HG03159 (cell line): ENCODE data around the gene TEX13B.

Source experiments
- ATAC-seq: cut with Tn5 transposase; IDR thresholded peaks from one replicate; pipeline ENCODE4 v1.9.1; 2021; ENCODE audit warnings: mild to moderate bottlenecking, moderate library complexity; ENCODE audit not compliant: unreplicated experiment

The TEX13B gene

GRCh38 chrX:107940095-107940494 lies 42.1 kb downstream of the TEX13B start:
- ATAC-seq = no peak

GRCh38 chrX:107936434-107936730 lies 45.8 kb downstream of the TEX13B start:
- no peak for ATAC-seq

- no peak for ATAC-seq
Observed at GRCh38 chrX:107935664-107936433, 46.3 kb downstream of the TEX13B start.

DNA sequence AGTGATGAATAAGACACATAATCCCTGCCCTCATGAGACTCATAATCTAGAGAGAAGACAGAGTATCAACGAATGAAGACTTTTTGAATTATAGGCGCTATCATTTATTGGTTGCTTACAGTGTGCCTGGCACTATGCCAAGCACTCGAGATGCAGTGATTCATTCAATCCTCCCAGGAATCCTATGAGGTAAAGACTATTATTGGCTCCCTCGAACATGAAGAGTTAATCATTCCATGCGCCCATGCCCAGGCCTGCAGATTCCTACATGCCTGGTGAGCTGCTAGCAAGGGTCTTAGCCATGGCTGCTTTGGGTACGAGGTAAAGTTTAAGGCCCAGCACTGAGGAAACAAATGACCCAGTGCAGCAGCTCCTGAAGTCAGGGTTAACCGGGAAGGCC lies 47.0 kb downstream of the TEX13B start:
- no peak for ATAC-seq

DNA sequence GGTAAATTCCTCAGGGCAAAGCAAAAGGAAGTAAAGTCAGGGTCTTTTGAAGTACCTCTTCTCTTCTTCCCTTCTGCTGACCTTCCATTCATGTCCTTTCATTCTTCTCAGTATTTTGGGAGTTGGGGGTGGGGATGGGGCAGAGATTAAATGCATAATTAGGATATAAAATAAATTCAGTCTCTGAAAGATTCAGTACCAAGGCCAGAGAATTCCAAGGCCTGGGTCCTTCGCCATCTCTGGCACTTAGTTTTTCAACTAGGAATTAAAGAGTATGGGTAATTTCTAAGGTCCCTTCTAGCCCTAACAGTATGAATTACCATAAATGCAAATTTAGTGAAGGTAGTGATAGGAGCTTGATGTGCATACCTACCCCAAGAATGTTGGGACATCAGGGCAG lies 47.9 kb downstream of the TEX13B start:
- no peak for ATAC-seq
